ENCODE measurements around the gene IFITM5.

DNA sequence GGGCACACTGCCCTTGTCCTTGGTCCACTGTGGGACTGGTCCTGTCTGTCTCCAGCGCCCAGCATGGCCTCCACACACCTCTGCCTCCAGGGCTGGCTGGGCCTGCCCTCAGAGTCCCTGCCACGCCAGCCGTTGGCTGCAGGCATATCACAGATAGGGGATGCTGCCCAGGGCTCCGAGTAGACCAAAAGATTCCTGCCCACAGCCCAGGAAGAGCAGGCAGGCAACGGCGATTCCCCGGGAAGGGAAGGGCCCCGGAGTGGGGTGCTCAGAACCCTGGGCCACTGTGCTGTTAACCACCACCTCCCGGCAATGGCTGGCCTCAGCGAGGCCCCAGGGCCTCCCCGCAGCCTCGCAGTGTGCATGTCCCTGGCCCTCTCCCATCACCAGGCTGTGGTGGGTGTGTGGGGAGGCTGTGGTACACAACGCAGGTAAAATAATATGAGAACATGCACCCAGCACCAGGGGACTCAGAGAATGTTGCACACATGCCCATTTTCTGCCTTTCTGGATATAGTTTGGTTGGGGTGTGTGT, 2.2 kb downstream of the IFITM5 start:
- TF ChIP-seq EZH2 (IDR thresholded peaks at IDR 0.05; ENCODE audit: insufficient read depth, poor library complexity, severe bottlenecking): no peak
- TF ChIP-seq EZH2phosphoT487 (IDR thresholded peaks at IDR 0.05; ENCODE audit: insufficient read depth, low read depth): no peak

Data from GM23248 (cell line).